DMS 273 treated with DMSO at 0.1 percent for 48 hours (cell line): Measurements from ENCODE around the gene TRIP13.

Experiments
- DNase-seq: peaks from one replicate; lab custom pipeline; 2025; lab: John Stamatoyannopoulos, UW

Gene TRIP13

DNA sequence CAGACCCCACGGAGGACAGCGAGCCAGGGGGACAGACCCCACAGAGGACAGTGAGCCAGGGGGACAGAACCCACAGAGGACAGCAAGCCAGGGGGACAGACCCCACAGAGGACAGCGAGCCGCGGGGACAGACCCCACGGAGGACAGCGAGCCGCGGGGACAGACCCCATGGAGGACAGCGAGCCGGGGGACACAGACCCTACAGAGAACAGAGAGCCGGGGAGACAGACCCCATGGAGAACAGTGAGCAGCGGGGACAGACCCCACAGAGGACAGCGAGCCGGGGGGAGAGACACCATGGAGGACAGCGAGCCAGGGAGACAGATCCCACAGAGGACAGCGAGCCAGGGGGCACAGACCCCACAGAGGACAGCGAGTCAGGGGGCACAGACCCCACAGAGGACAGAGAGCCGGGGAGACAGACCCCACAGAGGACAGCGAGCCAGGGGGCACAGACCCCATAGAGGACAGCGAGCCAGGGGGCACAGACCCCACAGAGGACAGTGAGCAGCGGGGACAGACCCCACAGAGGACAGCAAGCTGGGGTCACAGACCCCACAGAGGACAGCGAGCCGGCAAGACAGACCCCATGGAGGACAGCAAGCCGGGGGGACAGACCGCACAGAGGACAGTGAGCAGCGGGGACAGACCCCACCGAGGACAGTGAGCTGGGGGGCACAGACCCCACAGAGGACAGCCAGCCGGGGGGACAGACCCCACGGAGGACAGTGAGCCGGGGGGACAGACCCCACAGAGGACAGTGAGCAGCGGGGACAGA, 37.5 kb upstream of the TRIP13 start:
- DNase-seq, result no peak

DNA sequence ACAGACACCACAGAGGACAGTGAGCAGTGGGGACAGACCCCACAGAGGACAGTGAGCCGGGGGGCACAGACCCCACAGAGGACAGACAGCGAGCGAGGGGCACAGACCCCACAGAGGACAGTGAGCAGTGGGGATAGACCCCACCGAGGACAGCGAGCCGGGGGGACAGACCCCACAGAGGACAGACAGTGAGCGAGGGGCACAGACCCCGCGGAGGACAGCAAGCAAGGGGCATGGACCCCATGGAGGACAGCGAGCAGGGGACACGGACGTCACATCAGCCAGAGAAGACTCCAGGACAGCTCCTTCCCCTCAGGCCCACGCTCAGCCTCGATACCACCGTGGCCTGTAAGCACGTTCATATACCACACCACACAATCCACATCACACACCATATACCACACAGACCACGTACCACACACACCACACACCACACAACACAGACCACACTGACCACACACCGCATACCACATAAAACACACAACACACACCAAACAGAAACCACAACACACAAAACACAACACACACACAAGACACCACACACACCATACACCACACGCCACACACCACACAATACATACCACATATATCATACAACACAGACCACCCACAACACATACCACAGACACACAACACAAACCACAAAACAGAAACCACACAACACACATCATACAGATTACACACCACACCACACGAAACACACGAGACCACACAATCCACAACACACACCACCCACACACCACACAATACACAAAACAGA, 36.7 kb upstream of the TRIP13 start:
- DNase-seq, result no peak

DNA sequence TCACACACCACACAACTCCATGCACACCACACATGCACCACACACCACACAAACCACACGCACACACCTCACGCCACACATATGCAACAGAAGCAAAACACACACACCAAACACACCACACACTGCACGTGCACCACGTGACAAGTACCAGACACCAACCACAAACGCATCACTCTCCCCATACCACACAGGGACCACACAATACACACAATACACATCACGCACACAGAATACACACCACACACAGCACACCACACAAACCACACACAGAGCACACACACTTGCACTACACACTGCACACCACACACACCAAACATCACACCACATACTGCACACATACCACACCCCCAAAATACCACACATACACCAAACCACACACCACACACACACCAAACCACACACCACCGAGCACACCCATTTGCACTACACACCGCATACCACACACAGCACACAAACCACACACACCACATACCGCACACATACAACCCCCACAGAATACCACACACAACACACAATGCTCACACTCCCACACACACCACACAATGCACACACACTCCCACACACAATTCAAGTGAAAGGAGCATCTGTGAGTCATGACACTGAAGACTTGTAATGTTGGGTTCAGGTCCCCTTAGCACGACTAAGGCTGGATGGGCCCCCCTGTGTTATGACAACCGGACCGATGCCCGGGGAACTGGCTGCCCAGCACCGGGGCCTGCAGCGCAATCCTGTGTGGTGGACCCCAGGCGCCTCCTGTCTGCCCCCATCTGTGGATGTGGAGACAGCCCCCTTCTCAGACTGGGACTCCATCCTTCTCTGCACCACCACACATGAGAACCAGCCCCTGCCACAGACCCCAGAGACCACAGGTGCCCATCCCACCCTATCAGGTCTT, 35.9 kb upstream of the TRIP13 start:
- DNase-seq, result no peak

DNA sequence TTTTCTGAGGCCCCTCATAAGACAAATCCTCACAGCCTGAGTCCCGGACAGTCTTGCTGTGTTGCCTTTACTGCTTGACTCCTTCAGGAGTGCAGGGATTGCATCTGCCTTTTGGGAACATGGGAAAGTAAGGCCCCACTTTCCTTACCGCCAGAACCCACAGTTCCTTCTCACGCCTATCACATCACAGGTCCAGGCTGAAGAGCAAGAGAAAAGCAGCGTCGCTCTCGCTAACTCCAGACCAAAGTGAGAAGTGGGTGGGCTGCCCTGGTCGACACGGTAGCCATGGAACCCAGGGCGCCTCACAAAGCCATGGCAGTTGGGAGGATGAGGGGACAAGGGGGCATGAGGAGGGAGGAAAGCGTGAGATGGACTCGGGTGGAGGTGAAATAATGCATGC, 34.0 kb upstream of the TRIP13 start:
- no peak for DNase-seq

DNA sequence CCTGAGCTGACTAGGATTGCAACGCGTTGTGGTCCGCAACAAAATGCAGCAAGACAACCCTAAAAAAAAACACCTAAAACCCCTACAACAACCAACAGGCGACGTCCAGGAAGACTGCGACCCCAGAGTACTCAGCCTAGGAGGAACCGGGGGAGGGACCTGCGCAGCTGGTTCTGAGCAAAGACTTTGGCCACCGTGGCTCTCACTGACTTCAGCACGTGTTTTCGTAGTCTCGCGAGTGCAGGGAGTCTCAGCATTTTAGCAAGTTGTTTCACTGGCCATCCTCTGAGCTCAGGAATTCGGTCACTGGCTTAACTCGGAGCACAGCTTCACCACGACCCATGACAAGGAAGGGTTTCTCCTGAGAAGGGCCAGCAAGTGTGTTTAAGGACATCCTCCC, 33.3 kb upstream of the TRIP13 start:
- DNase-seq, result no peak

DNA sequence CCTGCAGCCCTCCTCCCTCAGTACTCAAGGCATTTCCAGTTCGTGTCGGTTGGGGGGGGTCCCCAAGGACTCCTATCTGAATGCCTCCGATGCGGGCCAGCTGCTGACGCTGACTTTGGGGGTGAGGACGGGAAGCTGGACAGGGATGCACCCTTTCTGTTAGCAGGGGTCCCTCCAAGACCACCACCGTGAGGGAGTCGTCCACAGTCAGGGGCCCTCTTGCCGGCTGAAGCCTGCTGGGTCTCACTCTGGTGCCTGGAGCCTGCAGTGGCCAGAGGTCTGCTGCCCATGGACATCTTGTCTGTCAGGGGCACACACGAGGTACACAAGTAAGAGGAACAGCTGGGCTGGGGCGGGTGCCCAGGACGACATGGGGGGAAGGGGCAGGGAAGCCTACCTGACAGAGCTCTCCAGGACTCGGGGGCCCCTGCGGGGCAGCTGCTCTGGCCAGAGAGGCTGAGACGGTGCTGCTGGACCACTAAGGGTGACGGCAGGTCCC, 32.8 kb upstream of the TRIP13 start:
- DNase-seq, result no peak

DNA sequence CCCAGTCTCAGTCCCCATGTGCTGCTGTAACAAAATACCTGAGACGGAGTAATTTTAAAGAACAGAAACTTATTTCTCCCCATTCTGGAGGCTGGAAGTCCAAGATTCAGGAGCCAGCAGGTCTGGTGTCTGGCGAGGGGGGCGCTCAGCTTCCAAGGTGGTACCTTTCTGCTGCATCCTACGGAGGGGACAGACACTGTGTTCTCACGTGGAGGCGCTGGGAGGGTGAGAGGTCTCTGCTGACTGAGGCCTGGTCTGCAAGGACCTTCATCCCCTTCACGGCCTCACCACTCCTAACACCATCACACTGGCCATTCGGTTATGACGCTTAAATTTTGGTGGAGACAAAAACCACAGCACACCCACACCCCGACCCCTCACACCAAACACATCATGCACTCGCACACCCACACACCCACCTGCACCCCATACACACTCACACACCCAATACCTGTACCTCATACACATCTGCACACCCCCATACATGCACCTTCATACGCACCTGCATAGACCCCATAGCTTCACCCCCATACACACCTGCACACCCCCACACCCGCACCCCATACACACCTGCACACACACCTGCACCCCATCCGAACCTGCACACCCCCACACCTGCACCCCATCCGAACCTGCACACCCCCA, 32.1 kb upstream of the TRIP13 start:
- DNase-seq, result no peak

DNA sequence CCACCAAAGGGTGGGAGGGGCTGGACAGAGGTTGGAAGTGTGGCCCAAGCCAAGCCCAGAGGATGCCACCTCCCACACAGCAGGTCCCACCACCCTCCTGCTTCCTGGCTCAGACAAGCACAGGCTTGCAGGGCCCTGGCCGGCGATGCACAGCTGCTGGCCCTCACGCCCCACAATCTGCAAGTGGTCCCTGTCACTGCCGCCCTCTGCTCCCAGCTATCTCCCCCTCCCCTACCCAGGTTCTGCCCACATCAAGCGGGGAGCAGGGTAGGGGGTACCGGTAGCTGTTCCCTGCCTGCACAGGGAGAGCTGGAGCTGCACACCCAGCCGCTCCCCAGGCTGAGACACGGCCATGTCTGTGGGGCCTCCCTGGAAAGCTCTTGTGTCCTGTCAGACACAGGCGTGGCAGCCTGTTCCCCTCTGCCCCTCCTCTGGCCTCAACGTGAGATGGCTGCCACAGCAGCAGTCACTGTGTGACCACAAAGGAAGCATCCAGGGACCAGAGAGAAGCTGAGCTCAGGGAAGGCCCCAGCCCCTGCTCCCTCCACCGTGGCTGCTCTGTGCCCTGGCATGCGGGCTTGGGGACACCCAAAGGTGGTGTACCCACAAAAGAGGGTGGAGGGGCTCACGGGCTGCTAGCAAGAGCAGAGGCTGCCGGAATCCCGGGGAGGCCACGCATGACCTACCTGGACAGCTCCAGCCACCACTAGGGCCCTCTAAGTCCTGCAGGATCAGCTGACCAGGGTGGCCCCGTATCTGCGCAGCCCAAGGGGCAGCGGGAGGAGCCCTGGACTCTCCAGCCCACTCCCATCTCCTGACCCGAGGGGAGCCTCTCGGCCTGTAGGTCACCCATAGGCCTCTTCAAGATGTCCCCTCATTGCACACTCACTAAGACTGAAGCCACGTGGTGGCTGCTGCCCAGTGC, 31.0 kb upstream of the TRIP13 start:
- DNase-seq, result no peak

DNA sequence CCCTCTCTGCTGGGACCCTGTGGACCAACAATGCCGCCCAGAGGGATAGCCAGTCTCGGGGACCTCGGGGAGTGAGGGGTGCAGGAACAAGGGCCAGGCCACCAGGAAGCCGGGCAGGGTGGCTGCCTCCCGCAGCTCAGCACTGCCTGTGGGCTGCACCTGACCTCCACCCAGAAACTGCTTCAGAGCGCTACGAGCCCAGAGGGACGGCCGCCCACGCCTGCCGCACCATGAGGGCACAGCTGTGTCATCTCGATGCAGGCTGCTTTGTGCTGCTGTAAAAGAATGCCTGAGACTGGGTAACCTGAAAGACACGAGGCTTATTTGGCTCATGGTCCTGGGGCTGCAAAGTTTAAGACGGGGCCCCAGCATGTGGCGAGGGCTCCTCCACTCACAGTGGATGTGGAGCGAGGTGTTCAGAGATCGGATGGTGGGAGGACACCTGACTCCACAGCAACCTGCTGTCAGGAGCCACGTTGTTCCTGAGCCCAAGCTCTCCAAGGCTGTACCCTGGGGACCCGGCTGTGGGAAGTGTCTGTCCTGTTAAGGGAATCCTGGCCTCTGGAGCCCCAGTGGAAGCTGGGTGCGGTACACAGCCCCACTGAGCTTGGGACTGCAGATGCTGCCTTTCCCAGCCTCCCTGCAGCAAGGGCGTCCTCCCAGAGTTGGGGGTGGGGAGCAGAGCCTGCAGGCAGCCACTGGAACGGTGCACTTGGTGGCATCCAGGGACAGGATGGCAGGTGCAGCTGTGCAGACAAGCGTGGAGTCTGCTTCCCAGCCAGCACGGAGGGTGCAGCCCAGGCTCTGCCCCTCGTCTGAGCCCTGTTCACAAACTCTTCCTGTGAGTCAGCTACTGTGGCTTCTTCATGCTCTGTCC, 30.1 kb upstream of the TRIP13 start:
- DNase-seq, result no peak

DNA sequence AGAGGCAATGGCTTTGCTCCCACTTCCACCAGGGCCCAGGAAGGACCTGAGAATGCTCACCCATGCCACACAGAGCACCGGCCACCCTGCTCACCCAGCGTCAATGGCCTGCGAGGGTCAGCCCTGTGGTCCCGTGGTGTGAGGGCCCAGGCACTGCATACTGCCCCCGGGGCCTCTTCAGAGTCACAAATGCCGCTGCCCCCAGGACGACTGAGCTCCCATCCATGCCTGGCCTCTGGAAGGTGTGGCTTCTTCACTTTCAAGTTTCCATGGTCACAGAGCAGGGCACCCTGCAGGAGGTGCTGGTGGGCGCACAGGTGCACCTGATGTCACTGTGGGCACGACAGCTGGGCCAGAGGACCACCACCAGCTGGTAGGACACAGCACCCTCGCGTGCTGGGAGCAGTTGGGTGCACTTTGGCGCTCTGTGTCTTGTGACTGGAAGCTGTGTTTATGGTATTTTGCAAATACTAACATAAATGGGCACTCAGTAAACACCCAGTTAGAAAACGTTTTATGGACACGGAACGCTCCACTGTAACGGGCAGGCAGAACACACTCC, 29.4 kb upstream of the TRIP13 start:
- no peak for DNase-seq

DNA sequence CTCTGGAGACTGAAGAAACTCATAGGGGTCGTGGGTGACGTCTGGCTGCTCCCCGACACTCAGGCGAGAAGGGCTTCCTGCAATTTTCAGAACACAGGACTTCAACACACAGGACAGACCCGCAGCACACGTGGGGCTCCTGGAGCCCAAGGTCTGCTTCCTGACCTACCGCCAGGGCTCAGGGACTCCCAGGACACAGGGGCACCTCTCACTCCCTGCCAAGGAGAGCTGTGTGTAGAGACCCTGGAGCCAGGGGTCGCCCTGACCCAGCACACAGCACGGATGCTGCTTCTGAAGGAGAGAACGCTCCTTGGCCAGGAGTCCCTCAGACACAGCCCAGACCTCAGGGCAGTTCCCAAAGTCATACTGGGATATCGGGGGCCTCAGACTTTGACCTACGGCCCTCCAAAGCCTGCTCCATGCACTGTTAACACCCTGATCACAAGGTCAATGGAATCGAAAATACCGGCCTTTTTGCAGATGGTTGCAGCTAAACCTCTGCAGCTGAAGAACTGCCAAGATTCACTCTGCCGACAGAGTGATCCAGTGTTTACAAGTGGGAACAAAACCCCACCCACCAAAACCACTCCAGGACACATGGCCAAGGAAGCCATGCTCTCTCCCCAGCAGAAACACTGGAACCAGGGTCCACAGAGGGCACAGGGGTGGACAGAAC, 28.1 kb upstream of the TRIP13 start:
- no peak for DNase-seq

DNA sequence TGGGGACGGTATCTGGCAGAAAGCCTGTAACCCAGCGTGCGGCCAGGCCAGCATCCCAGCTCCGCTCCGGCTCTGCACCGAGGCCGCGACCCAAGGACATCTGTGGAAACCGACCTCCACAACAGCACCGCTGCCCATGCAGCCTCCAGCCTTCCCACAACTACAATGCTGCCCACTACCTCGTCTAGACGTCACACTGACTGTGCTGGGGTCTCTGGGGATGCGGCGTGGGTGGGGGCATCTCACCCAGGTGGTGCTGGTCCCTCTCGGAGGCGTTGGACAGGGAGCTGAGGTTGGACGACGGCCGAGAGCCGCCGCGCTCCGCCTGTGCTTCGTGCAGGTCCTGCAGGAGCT, 27.5 kb upstream of the TRIP13 start:
- DNase-seq, result no peak

DNA sequence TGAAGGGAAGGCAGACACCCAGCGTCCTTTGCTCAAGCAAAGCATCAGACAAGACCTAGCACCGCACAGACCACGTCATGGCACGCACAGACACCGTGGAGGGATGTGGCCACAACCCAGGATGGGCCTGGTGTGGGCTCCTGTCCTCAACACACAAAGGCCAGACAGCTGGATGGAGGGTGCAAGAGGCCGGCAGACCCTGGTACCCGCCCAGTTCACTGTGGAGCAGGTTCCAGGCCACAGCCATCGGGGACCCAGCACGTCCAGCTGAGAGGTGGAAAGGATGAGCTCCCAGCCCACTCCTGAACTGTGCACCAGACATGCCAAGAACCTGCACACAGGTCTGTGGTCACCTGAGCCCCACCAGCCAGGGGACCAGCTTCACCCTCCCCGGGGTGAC, 26.9 kb upstream of the TRIP13 start:
- no peak for DNase-seq

DNA sequence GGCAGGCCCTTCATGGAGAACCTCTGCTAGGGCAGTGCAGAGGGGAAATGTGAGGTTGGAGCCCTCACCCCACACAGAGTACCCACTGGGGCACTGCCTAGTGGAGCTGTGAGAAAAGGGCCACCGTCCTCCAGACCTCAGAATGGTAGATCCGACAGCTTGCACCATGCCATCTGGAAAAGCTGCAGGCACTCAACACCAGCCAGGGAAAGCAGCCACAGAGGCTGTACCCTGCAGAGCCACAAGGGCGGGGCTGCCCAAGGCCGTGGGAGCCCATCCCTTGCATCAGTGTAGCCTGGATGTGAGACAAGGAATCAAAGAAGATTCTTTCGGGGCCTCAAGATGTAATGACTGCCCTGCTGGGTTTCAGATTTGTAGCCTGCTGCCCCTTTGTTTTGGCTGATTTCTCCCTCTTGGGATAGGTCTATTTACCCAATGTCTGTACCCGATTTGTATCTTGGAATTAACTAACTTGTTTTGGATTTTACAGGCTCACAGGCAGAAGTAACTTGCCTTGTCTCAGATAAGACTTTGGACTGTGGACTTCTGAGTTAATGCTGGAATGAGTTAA, 25.3 kb upstream of the TRIP13 start:
- DNase-seq, result no peak

DNA sequence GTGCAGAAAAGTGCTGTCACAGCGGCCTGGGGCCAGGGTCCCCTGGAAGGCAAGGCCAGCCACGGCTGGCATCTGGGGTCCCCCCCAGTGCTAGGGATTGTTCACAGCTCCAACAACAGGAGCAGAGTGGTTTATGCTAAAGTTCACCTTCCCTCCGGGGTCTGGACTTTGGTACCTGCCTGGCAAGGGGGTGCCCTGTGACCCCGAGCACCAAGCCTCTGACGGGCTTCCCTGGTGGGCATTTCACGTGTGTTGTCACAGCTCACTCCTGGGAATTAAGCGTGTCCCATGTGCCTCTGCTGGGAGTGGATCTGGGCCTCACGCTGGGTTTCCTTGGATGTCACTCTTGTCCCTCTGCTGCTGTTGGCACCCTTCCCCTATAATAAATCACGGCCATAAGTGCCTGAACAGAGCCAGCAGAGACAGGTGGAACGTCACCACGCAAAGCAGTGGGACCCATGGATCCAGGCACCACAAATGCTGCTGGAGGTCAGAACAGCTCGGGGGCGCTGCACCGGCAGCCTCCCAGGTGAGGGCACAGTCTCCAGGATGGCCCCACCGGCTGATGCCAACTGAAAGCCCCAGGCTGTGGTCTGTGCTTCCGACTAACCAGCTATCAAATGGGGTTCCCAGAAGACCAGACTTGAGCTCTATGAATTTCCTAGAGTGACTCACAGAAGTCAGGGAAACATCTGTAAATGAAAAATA, 24.1 kb upstream of the TRIP13 start:
- DNase-seq, result no peak

DNA sequence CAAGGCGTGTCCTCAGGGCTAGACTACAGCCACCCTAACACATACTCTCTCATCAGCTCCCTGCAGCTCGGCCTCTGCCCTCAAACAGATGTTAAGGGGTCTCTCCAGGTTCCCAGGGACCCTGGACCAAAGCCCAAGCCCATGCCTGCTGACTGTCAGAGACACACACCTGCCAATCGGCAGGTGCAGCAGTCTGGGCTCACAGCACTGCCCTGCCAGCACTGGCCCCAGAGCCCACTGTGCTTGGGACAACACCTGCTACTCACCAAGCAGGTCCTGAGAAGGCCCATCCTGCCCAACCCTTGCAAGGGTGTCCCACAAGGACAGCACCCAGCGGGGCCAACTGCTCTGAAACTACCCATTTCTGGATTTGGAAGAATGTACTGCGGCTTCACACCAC, 21.7 kb upstream of the TRIP13 start:
- no peak for DNase-seq

DNA sequence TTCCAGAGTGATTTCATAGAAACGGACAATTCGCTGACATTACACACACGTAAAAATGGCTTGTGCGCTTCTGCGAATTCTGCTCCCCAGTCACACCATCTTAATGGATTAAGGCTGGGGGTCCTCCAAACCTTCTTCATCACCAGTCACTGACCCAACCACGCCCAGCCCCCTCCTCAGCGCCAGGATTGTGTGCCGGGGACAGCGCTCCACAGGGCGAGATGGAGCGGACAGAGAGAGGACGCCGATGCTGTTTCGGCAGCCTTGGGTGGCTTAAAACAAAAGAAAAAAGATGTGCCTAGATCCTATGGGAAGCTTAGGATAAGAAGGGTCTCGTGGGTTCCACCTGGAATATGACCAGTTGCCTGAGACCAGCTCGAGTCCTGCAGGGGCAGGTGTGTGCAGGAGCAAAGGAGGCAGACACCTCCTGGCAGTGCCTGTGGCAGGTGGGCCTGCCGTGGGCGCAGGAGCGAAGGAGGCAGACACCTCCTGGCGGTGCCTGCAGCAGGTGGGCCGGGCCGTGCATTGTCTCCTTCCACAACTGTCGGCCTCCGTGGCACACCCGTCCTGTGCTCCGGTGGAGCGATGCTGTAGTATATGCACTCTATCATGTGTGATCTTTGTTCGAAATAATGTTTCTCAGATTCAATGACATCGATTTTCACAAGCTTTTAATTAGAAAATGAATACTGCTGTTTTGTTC, 20.9 kb upstream of the TRIP13 start:
- no peak for DNase-seq
